ENCODE data around the gene ZNF133.

ZNF133 gene

GRCh38 chr20:18364768-18365167, 76.4 kb downstream of the ZNF133 start:
- DNase-seq = no peak
